GM12864 (cell line): ENCODE data around the gene RASL10B.
"Not testable (repeated sequence)": the region's sequence is repeated elsewhere in the genome, so short reads cannot be mapped to it uniquely, and the experiment has no call there.

Experiments used
- DNase-seq: peaks from one replicate; pipeline ENCODE4 v3.0.0-alpha.2; 2011; ENCODE audit warnings: low read depth
- H3K4me3 ChIP-seq: 2 replicates; pipeline ENCODE4 v1.5.1; 2011; ENCODE audit warnings: mild to moderate bottlenecking, low read depth, low read length, control low read depth
- CTCF ChIP-seq: IDR thresholded peaks from 2 replicates; pipeline ENCODE4 v1.5.1; 2011; ENCODE audit warnings: low read depth, mild to moderate bottlenecking, moderate library complexity, low read length, control low read depth, inconsistent platforms; ENCODE audit errors: missing control alignments

Gene RASL10B

GRCh38 chr17:35695613-35696012 is 35.8 kb upstream of the RASL10B start:
- no peak for TF ChIP-seq CTCF
- H3K4me3 ChIP-seq, result no peak overlapping the region
- DNase-seq, result no peak

- TF ChIP-seq CTCF, result no peak
- no peak overlapping the region for H3K4me3 ChIP-seq
- no peak for DNase-seq
Observed at GRCh38 chr17:35698800-35699199, 32.6 kb upstream of the RASL10B start.

- no peak overlapping the region for H3K4me3 ChIP-seq
- no peak for DNase-seq
- TF ChIP-seq CTCF, result no peak
Observed at GRCh38 chr17:35700150-35700549, 31.3 kb upstream of the RASL10B start.

- no peak for TF ChIP-seq CTCF
- no peak overlapping the region for H3K4me3 ChIP-seq
- no peak for DNase-seq
Observed at GRCh38 chr17:35701491-35701890, 29.9 kb upstream of the RASL10B start.

- DNase-seq, H3K4me3 ChIP-seq: not testable (repeated sequence)
Observed at GRCh38 chr17:35703308-35703707, 28.1 kb upstream of the RASL10B start.

GRCh38 chr17:35705230-35705629 is 26.2 kb upstream of the RASL10B start:
- no peak for DNase-seq

GRCh38 chr17:35705705-35706104 is 25.7 kb upstream of the RASL10B start:
- no peak overlapping the region for H3K4me3 ChIP-seq
- no peak for TF ChIP-seq CTCF
- DNase-seq, result no peak

More at GRCh38 chr17:35705230-35705629, 26.2 kb upstream of the RASL10B start:
- H3K4me3 ChIP-seq, result no peak overlapping the region
- TF ChIP-seq CTCF, result no peak

- TF ChIP-seq CTCF, result no peak
- DNase-seq, result no peak
- H3K4me3 ChIP-seq, result no peak overlapping the region
Observed at GRCh38 chr17:35708149-35708548, 23.3 kb upstream of the RASL10B start.
